ENCODE measurements around the gene EREG.
"Not testable (repeated sequence)": the region's sequence is repeated elsewhere in the genome, so short reads cannot be mapped to it uniquely, and the experiment has no call there.

The EREG gene

GRCh38 chr4:74364652-74365491 is at the start of gene EREG:
TSS of gene EREG (plus strand) at chr4:74365145. CDS start at chr4:74365309, 164 bp downstream.
- peak; percentile 51 for DNase-seq (ENCODE audit: low read depth, low spot score)

- DNase-seq (ENCODE audit: low read depth, low spot score) = no peak
Measured at GRCh38 chr4:74315376-74315775, 49.6 kb upstream of the EREG start.

GRCh38 chr4:74316397-74316796 is 48.5 kb upstream of the EREG start:
- DNase-seq (ENCODE audit: low read depth, low spot score) = no peak

GRCh38 chr4:74317616-74318246 is 47.2 kb upstream of the EREG start:
- DNase-seq (ENCODE audit: low read depth, low spot score) = no peak

GRCh38 chr4:74318276-74318675 is 46.7 kb upstream of the EREG start:
- DNase-seq (ENCODE audit: low read depth, low spot score) = no peak

GRCh38 chr4:74319470-74319869 is 45.5 kb upstream of the EREG start:
- DNase-seq (ENCODE audit: low read depth, low spot score) = no peak

GRCh38 chr4:74320559-74321118 is 44.3 kb upstream of the EREG start:
- peak; percentile 73 for DNase-seq (ENCODE audit: low read depth, low spot score)

- DNase-seq (ENCODE audit: low read depth, low spot score) = no peak
Measured at GRCh38 chr4:74322301-74322700, 42.6 kb upstream of the EREG start.

- DNase-seq (ENCODE audit: low read depth, low spot score) = no peak
Measured at GRCh38 chr4:74323663-74324062, 41.3 kb upstream of the EREG start.

GRCh38 chr4:74324262-74324661 is 40.7 kb upstream of the EREG start:
- DNase-seq (ENCODE audit: low read depth, low spot score) = no peak

GRCh38 chr4:74325886-74326285 is 39.1 kb upstream of the EREG start:
- DNase-seq (ENCODE audit: low read depth, low spot score) = no peak

GRCh38 chr4:74327762-74328161 is 37.2 kb upstream of the EREG start:
- DNase-seq (ENCODE audit: low read depth, low spot score) = no peak

- DNase-seq (ENCODE audit: low read depth, low spot score) = no peak
Measured at GRCh38 chr4:74328501-74328900, 36.4 kb upstream of the EREG start.

GRCh38 chr4:74329307-74329706 is 35.6 kb upstream of the EREG start:
- no peak for DNase-seq (ENCODE audit: low read depth, low spot score)

GRCh38 chr4:74330295-74330750 is 34.6 kb upstream of the EREG start:
- DNase-seq (ENCODE audit: low read depth, low spot score) = no peak

GRCh38 chr4:74331252-74331651 is 33.7 kb upstream of the EREG start:
- DNase-seq (ENCODE audit: low read depth, low spot score) = no peak

GRCh38 chr4:74331944-74332343 is 33.0 kb upstream of the EREG start:
- DNase-seq (ENCODE audit: low read depth, low spot score) = no peak

- no peak for DNase-seq (ENCODE audit: low read depth, low spot score)
Measured at GRCh38 chr4:74334636-74335035, 30.3 kb upstream of the EREG start.

- DNase-seq (ENCODE audit: low read depth, low spot score) = no peak
Measured at GRCh38 chr4:74335341-74336021, 29.5 kb upstream of the EREG start.

GRCh38 chr4:74338792-74339333 is 26.1 kb upstream of the EREG start:
- no peak for DNase-seq (ENCODE audit: low read depth, low spot score)

- no peak for DNase-seq (ENCODE audit: low read depth, low spot score)
Measured at GRCh38 chr4:74339501-74339900, 25.4 kb upstream of the EREG start.

GRCh38 chr4:74340421-74340820 is 24.5 kb upstream of the EREG start:
- DNase-seq (ENCODE audit: low read depth, low spot score) = not testable (repeated sequence)
